ENCODE data around the gene ATL3.
"Not testable (repeated sequence)": the region's sequence is repeated elsewhere in the genome, so short reads cannot be mapped to it uniquely, and the experiment has no call there.

ATL3 gene

GRCh38 chr11:63586451-63587166 is 84.6 kb downstream of the ATL3 start:
- DNase-seq = no peak

DNA sequence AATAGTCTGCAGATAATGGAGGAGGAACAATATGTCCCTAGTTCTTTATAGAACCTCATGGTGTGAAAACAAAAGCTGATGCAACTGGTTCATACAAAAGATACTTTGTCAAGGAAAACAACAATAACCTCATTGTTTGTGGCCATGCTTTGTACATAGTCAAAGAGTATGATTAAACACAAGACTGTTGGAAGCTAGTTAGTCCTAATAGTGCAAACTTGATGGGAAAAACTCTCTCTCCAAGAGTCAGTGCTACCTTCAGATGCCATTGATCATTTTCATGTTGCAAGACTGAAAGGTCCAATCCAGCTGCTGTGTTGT is 87.9 kb downstream of the ATL3 start:
- DNase-seq = no peak

- DNase-seq = not testable (repeated sequence)
Measured at GRCh38 chr11:63581224-63581623, 90.0 kb downstream of the ATL3 start.

DNA sequence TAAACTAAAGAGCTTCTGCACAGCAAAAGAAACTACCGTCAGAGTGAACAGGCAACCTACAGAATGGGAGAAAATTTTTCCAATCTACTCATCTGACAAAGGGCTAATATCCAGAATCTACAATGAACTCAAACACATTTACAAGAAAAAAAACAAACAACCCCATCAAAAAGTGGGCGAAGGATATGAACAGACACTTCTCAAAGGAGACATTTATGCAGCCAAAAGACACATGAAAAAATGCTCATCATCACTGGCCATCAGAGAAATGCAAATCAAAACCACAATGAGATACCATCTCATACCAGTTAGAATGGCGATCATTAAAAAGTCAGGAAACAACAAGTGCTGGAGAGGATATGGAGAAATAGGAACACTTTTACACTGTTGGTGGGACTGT is 92.3 kb downstream of the ATL3 start:
- not testable (repeated sequence) for DNase-seq

- DNase-seq = no peak
Measured at GRCh38 chr11:63574856-63575602, 96.1 kb downstream of the ATL3 start.
